Left hindlimb (tissue), 1 donor: ENCODE results near the gene MOSPD3.
"Not testable (repeated sequence)": the region's sequence is repeated elsewhere in the genome, so short reads cannot be mapped to it uniquely, and the experiment has no call there.

Experiments used
- DNase-seq: peaks from one replicate; pipeline ENCODE4 v3.0.0-alpha.2; 2018

MOSPD3 gene

GRCh38 chr7:100626530-100627237, 14.3 kb downstream of the MOSPD3 start:
- DNase-seq, result peak; percentile 88

GRCh38 chr7:100627238-100627549, 14.9 kb downstream of the MOSPD3 start:
- DNase-seq, result no peak

GRCh38 chr7:100629117-100629716, 16.9 kb downstream of the MOSPD3 start:
- no peak for DNase-seq

- DNase-seq, result no peak
Measured at GRCh38 chr7:100630066-100630465, 17.7 kb downstream of the MOSPD3 start.

GRCh38 chr7:100632951-100633717, 20.8 kb downstream of the MOSPD3 start:
- DNase-seq, result peak; percentile 54

GRCh38 chr7:100639995-100640516, 27.7 kb downstream of the MOSPD3 start:
- no peak for DNase-seq

- DNase-seq, result no peak
Measured at GRCh38 chr7:100640517-100641440, 28.4 kb downstream of the MOSPD3 start.

- DNase-seq, result no peak
Measured at GRCh38 chr7:100641463-100641859, 29.1 kb downstream of the MOSPD3 start, which contains the start of gene TFR2. Gene TFR2, minus strand, starts transcription at chr7:100641552. Its CDS starts 43 bp downstream, at chr7:100641509.

- DNase-seq, result no peak
Measured at GRCh38 chr7:100641860-100642533, 29.7 kb downstream of the MOSPD3 start.

- no peak for DNase-seq
Measured at GRCh38 chr7:100642534-100642907, 30.2 kb downstream of the MOSPD3 start.

- DNase-seq, result no peak
Measured at GRCh38 chr7:100649826-100650565, 37.7 kb downstream of the MOSPD3 start.

GRCh38 chr7:100654908-100655831, 42.8 kb downstream of the MOSPD3 start:
- no peak for DNase-seq

- peak; percentile 74 for DNase-seq
Measured at GRCh38 chr7:100655908-100656674, 43.8 kb downstream of the MOSPD3 start, which contains the start of gene ACTL6B. Gene ACTL6B, minus strand, starts transcription at chr7:100656448. Its CDS starts 94 bp downstream, at chr7:100656354.

GRCh38 chr7:100662194-100662776, 49.9 kb downstream of the MOSPD3 start:
- DNase-seq, result not testable (repeated sequence)
